SJSA1 (cell line): ENCODE results near the gene AGRN. TPM values are rescaled to one million over a fixed set of nuclear protein-coding genes. Genes with fewer than 3 reads are reported as not detected.
A peak's percentile ranks its signal among the peaks of the same experiment; 100 is the strongest.

Experiments used
- DNase-seq, 2 experiments: peaks; one replicate each; pipeline ENCODE4 v3.0.0-alpha.2; 2015 to 2020; ENCODE audit warnings: low spot score in 2 of 2, low read depth in 1 of 2
- H3K27ac ChIP-seq: fragments of 250-450 bp; sonication (Bioruptor Pico); 2 replicates; pipeline ENCODE4 v1.5.1; 2020; ENCODE audit warnings: mild to moderate bottlenecking, moderate library complexity
- H3K27me3 ChIP-seq: fragments of 250-450 bp; sonication (Bioruptor Pico); replicated peaks from 2 replicates; pipeline ENCODE4 v1.5.1; 2020; ENCODE audit warnings: mild to moderate bottlenecking, moderate library complexity
- H3K36me3 ChIP-seq: fragments of 250-450 bp; sonication (Bioruptor Pico); 2 replicates; pipeline ENCODE4 v1.5.1; 2020; ENCODE audit warnings: mild to moderate bottlenecking
- H3K4me1 ChIP-seq: fragments of 250-450 bp; sonication (Bioruptor Pico); replicated peaks from 2 replicates; pipeline ENCODE4 v1.6.1; 2021; ENCODE audit warnings: mild to moderate bottlenecking
- H3K4me3 ChIP-seq: fragments of 250-450 bp; sonication (Bioruptor Pico); 2 replicates; pipeline ENCODE4 v1.5.1; 2020; ENCODE audit warnings: mild to moderate bottlenecking
- H3K9me3 ChIP-seq: fragments of 250-450 bp; sonication (Bioruptor Pico); replicated peaks from 2 replicates; pipeline ENCODE4 v1.5.1; 2020; ENCODE audit warnings: mild to moderate bottlenecking
- total RNA-seq: library from RNA; depleted of rRNA; stranded (reverse); fragments of >200 nt; shearing (Covaris generic); gene quantifications from 2 replicates; pipeline ENCODE4 v1.2.3, GENCODE V29; 2014

The AGRN gene
- total RNA-seq, 1 experiment from 2014 or later = 53.8 TPM

DNA sequence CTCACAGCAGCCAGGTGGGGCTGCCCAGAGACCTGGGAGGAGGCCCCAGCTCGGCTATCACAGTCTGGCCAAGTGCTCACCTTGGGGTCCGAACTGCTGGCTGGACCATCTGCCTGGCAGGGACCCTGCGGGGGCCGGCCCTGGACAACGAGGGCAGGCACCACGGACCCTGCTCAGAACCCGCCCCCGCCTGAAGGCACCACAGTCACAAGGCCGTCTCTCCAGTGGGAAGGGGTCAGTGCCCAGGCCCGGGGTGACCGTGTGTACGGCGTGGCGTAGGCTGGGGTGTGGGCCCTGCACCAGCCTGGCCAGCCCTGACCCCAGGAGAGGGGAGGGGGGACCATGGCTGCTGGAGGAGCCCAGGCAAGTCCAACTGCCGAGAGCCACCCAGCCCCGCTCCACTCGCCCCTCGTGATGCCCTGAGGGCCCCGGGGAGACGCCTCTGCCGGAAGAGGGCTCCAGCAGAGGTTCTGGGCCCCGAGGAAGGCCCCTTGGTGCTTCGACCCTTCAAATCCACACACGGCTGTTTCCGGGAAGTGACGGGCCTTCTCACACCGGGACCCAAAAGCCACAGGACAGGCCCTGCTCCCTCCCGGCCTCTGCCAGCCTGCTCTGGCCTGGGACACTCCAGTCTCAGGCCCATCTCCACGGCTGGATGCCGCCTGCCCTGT is 65.4 kb downstream of the AGRN start:
- no peaks in the 10 kb centered on the region for H3K9me3 ChIP-seq
- DNase-seq = peak in 1 of 2 experiments; percentile 41
- no peak overlapping the region for H3K27ac ChIP-seq
- no peak overlapping the region for H3K4me3 ChIP-seq
- peaks cover under 1% of the 10 kb centered on the region for H3K4me1 ChIP-seq
- H3K36me3 ChIP-seq = no peaks in the 10 kb centered on the region
- no peaks in the 10 kb centered on the region for H3K27me3 ChIP-seq

- Histone ChIP-seq H3K27ac (no peak overlapping the region), H3K9me3 (no peaks in the 10 kb centered on the region), H3K27me3 (no peaks in the 10 kb centered on the region), H3K36me3 (no peaks in the 10 kb centered on the region), H3K4me1 (no peaks in the 10 kb centered on the region), H3K4me3 (no peak overlapping the region)
- DNase-seq = no peak
These were observed 66.3 kb downstream of the AGRN start for GRCh38 chr1:1085911-1086841.

DNA sequence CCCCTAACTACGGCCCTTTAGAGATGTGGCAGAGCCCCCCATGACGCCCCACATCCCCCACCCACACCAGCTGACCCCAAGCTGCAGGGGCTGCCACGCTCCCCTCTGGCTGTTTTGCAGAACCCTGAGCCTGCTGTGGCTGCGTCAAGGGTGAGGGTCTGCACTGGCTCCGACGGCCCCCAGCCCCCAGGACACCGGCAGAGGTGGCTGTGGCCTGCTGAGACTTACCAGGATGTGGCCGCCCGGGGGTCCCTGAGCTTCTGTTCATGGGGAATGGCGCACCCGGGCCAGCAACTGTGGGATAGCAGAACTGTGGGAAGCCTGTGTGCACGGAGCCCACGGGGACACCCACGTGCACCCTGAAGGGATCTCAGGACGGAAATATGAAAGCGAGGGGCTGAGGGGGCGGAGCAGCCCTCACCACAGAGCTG is 67.0 kb downstream of the AGRN start:
- Histone ChIP-seq H3K27me3 (no peaks in the 10 kb centered on the region), H3K27ac (no peak overlapping the region), H3K4me3 (no peak overlapping the region), H3K4me1 (no peaks in the 10 kb centered on the region), H3K9me3 (no peaks in the 10 kb centered on the region), H3K36me3 (no peaks in the 10 kb centered on the region)
- no peak for DNase-seq

DNA sequence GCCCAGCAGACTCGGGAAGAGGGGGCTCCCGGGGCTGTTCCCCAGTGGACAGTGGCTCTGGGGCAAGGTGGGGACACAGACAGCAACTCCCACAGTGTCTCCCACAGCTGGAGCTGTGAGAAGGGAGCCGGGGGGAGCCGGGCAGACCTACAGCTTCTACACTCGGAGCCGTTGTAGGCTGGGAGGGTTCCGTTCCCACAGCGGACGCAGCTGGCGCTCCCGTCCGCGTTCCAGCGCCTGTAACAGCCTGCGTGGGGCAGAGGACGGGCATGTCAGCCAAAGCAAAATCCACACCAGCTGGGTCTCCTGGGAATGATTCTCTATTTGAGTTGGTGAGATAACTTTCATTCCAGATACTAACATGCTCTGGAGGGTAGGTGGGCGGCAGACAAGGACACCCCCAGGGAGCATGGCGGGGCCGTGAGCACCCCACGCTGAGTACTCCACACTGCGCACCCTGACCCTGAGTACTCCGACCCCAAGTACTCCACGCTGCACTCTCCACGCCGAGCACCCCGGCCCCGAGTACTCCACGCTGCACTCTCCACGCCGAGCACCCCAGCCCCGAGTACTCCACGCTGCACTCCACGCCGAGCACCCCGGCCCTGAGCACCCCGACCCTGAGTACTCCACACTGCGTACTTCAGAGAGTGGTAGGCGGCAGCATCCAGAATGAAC is 67.6 kb downstream of the AGRN start:
- no peaks in the 10 kb centered on the region for H3K4me1 ChIP-seq
- no peak for DNase-seq
- no peak overlapping the region for H3K27ac ChIP-seq
- no peak overlapping the region for H3K4me3 ChIP-seq
- H3K27me3 ChIP-seq = no peaks in the 10 kb centered on the region
- H3K9me3 ChIP-seq = no peaks in the 10 kb centered on the region
- no peaks in the 10 kb centered on the region for H3K36me3 ChIP-seq

GRCh38 chr1:1088029-1088800 is 68.3 kb downstream of the AGRN start:
- H3K27me3 ChIP-seq = no peaks in the 10 kb centered on the region
- no peaks in the 10 kb centered on the region for H3K36me3 ChIP-seq
- H3K9me3 ChIP-seq = no peaks in the 10 kb centered on the region
- no peak overlapping the region for H3K4me3 ChIP-seq
- H3K4me1 ChIP-seq = no peaks in the 10 kb centered on the region
- H3K27ac ChIP-seq = no peak overlapping the region
- peak in 1 of 2 experiments; percentile 40 for DNase-seq

DNA sequence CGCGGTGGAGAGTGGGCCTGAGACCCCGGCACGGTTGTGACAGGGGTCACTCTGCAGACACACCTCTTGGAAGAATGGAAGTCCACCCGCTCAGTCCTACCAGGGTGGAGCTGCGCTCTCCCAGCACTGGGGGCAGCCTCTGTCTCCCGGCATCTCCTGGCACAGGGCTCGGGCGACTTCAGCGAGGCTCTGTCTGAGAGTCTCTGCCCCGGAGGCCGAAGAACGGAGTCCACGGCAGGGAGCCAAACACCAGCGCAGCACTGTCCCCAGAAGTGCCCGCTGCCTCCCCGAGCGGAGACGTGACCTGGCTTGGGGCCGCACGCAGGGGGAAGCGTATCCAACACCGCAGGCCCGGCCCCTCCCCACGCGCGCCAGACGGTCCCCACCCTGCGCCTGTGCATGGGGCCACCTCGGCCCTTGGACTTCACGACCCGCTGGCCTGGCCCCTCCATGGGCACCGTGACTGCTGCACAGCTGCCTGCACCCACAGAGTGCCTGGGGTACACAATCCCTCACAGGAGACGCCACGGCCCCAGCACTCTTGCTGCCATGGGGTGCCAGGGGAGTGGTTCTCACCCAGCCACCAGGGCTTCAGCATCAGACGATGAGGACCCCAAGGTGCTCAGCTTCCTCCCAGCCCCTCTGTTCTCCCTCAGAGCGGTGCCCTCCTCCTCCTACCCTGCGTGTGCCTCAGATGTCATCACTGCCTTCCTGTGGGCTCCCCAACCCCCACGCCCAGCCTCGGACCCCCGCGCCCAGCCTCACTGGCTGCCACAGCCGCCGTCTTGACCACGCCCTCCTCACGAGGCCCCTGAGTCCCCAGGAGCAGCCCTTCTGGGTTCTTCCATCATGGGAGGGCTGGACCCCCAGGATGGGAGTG is 69.1 kb downstream of the AGRN start:
- Histone ChIP-seq H3K4me3 (no peak overlapping the region), H3K4me1 (no peaks in the 10 kb centered on the region), H3K27ac (no peak overlapping the region), H3K27me3 (no peaks in the 10 kb centered on the region), H3K36me3 (no peaks in the 10 kb centered on the region), H3K9me3 (no peaks in the 10 kb centered on the region)
- DNase-seq = peak in 1 of 2 experiments; percentile 40

DNA sequence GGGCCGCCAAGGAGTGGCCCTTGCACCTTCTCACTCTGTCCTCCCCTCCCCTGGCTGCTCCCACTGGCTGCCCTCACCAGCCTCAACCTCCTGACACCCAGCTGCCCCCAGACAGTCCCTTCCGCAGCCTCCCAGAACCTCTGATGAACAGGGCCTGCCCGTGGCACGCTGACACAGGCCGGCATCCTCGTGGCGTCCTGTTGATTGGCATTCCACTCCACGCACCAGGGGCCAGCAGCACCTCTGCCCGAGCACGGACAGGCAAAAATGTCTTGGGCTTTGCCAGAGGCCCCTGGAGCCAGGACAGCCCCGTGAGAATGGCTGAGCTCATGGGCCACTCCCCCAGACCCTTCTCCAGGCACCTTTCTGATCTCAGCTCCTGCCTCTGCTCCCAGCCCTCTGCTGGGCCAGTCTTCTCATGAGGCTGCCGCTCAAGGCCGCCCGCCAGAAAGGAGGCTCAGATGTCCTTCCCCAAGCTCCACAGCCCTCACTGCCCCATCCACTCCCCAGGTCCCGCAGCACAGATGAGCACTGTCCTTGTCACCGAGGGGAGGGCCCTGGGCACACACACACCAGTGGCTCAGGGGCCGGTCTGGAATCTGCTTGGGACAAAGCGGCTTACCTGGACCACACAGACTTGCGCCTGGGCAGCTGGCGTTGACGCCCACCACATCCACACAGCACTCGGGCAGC is 70.0 kb downstream of the AGRN start:
- H3K36me3 ChIP-seq = no peaks in the 10 kb centered on the region
- H3K27me3 ChIP-seq = no peaks in the 10 kb centered on the region
- no peaks in the 10 kb centered on the region for H3K9me3 ChIP-seq

DNA sequence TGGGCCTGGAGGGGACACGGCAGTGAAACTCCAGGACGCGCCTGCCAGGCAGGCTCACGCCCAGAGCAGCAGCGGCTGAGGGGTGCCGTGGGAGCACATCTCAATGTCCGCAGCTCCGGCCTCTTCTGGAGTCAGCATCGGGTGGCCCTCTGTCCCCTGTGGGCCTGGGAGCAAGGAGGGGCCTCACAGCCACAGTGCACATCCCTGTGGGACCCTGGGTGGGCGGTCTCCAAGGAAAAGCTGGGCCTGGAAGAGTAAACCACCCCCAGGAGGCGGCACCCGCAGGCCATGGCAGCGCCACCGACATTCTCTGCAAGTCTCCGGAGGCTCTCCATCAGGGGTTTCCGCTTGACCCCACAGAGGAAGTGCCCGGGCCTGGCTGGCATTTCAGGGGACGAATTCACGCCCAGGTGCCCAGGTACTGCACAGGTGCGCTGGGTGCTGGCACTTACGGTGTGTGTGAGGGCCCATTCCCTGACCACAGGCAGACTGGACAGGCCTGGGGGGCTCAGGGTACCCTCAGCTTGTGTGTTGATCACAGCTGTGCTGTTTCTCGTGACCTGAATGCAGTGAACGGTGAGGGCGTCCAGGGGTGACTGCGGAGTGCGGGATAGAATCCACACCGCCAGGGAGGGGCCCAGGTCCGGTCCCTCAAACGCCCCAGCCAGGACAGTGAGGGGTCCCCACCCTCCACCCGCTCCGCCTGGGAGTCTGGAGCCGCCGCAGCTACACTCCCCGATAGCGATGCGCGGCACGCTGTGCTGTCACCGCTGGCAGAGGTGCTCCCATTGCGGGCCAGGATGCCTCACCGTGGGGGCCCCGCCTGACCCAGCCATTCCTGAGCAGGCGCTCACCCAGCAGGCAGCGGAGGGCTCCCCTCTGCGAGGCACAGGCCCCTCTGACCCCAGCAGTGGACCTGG is 70.8 kb downstream of the AGRN start:
- no peaks in the 10 kb centered on the region for H3K4me1 ChIP-seq
- no peaks in the 10 kb centered on the region for H3K9me3 ChIP-seq
- peak in 1 of 2 experiments; percentile 43 for DNase-seq
- no peak overlapping the region for H3K4me3 ChIP-seq
- no peak overlapping the region for H3K27ac ChIP-seq
- no peaks in the 10 kb centered on the region for H3K36me3 ChIP-seq
- H3K27me3 ChIP-seq = no peaks in the 10 kb centered on the region

More for the DNA sequence above, 70.0 kb downstream of the AGRN start:
- Histone ChIP-seq H3K4me1 (no peaks in the 10 kb centered on the region), H3K27ac (no peak overlapping the region), H3K4me3 (no peak overlapping the region)
- DNase-seq = peak in 1 of 2 experiments; percentile 37

DNA sequence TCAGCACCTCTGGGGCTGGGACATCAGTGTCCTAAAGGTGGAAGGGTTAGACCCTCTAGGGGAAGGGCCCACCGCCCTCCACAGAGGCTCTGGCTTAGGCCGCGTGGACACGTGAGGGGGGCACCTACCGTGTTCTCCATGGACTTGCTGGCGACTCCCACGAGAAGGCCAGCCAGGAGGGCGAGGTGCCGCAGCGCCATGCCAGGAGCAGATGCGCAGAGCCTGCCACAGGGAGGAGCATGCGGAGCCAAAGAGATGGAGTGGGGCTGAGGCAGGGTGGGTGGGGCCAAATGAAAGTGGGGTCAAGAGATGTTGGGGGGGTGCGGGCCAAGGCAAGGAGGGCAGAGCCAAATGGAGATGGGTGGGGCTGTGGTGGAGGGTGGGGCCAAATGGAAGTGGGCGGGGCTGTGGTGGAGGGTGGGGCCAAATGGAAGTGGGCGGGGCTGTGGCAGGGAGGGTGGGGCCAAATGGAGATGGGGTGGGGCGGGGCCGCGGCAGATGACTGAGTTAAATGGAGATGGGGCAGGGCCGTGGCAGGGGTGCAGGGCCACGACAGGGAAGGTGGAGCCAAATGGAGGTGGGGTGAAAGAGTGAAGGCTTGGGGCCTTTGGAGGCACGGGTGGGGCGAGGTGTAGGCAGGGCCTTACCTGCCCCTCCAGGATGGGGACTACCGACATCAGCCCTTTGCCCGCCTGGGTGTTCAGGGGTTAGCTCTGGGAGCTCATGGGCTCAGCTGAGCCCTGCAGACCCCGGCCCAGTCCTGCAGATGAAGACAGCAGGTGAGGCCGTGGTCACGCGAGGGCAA is 71.6 kb downstream of the AGRN start:
- H3K4me1 ChIP-seq = no peaks in the 10 kb centered on the region
- H3K36me3 ChIP-seq = no peaks in the 10 kb centered on the region
- peak in 1 of 2 experiments; percentile 38 for DNase-seq
- no peaks in the 10 kb centered on the region for H3K27me3 ChIP-seq
- H3K27ac ChIP-seq = no peak overlapping the region
- no peak overlapping the region for H3K4me3 ChIP-seq
- no peaks in the 10 kb centered on the region for H3K9me3 ChIP-seq

DNA sequence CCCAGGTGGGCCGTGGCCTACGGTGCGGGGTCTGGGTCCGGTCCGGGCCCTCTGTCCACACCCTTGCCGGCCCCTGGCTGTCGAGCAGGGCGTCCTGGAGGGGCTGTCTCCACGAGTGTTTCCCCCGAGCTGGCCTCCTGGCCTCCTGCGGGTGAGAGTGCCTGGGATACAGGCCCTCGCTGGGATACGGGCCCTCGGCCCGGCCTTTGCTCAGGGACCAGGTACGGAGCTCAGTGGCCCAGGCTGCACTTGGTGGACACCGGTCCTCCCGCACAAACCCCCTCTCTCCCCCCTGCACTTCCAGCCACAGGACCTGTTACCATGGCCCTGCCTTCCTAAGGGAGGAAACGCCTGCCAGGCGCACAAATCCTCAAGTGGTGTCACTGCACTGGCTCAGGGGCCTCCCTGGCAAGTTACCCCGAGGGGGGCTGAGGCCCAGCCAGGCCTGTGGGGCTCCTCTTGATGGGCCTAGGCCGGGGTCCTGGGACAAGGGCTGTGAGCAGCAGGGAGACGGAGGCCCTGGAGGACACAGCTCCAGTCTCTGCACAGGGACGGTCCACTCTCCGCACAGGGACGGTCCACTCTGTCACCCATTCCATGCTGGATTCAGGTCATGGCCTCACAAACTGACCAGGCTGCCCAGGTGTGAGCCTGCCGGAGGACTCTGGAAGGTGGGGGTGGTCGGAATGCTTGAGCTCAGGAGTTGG is 72.4 kb downstream of the AGRN start:
- no peak overlapping the region for H3K4me3 ChIP-seq
- H3K27ac ChIP-seq = no peak overlapping the region
- H3K4me1 ChIP-seq = no peaks in the 10 kb centered on the region
- peak in 1 of 2 experiments; percentile 39 for DNase-seq
- H3K9me3 ChIP-seq = no peaks in the 10 kb centered on the region
- H3K27me3 ChIP-seq = no peaks in the 10 kb centered on the region
- no peaks in the 10 kb centered on the region for H3K36me3 ChIP-seq
